Activated CD8-positive, alpha-beta T cell treated with anti-CD3 and anti-CD28 coated beads for 36 hours (primary cell): Measurements from ENCODE around the gene GALNT17. TPM values are rescaled to one million over a fixed set of nuclear protein-coding genes. Genes with fewer than 3 reads are reported as not detected.
A peak's percentile ranks its signal among the peaks of the same experiment; 100 is the strongest.

ENCODE experiments used
- ATAC-seq: fragments of 200-7000 bp; cut with Tn5 transposase; one replicate; pipeline ENCODE4 v1.10.0; 2021; ENCODE audit warnings: mild to moderate bottlenecking, moderate library complexity
- CTCF ChIA-PET: fragments of 350-600 bp; sonication (Branson Sonifier 250); formaldehyde crosslinking; loops from one replicate; lab custom pipeline; 2021; ENCODE audit warnings: antibody characterized with exemption; lab: Charles Lee
- POLR2A ChIA-PET: fragments of 350-600 bp; sonication (Branson Sonifier 250); formaldehyde crosslinking; loops from one replicate; lab custom pipeline; 2021; ENCODE audit warnings: antibody characterized with exemption; lab: Charles Lee
- DNase-seq: peaks from one replicate; pipeline ENCODE4 v3.0.0-alpha.2; 2020
- H3K27ac Mint-ChIP-seq: one replicate; pipeline ENCODE4 v1.8.0; 2021; ENCODE audit warnings: mild to moderate bottlenecking, mixed read lengths
- H3K27me3 Mint-ChIP-seq: one replicate; pipeline ENCODE4 v1.8.0; 2021; ENCODE audit warnings: mixed read lengths
- H3K36me3 Mint-ChIP-seq: one replicate; pipeline ENCODE4 v1.8.0; 2021; ENCODE audit warnings: low read depth, mixed read lengths
- H3K4me1 Mint-ChIP-seq: one replicate; pipeline ENCODE4 v1.8.0; 2021; ENCODE audit warnings: low read depth, mixed read lengths
- H3K4me3 Mint-ChIP-seq: one replicate; pipeline ENCODE4 v1.8.0; 2021; ENCODE audit warnings: mild to moderate bottlenecking, moderate library complexity, mixed read lengths
- H3K9me3 Mint-ChIP-seq: one replicate; pipeline ENCODE4 v1.8.0; 2021; ENCODE audit warnings: mixed read lengths
- CTCF ChIP-seq: fragments of 200-600 bp; IDR thresholded peaks from one replicate; pipeline ENCODE4 v1.8.0; 2022; ENCODE audit warnings: antibody characterized with exemption, mild to moderate bottlenecking
- intact Hi-C: fragments of 100-400 bp; cut with micrococcal nuclease; formaldehyde crosslinking; loops from one replicate; pipeline ENCODE4 v1.10.0; 2022
- total RNA-seq, 2 experiments: library from RNA; stranded (reverse); gene quantifications; one replicate each; pipeline ENCODE4 v1.2.3, GENCODE V29; 2021

GALNT17 gene
- total RNA-seq, 2 experiments from 2014 or later = not detected

- ChIA-PET CTCF (no interaction called here), POLR2A (no interaction called here)
- Mint-ChIP-seq H3K4me1 (no peaks in the 10 kb centered on the region), H3K27ac (no peak overlapping the region), H3K4me3 (no peak overlapping the region), H3K9me3 (peaks cover 3% of the 10 kb centered on the region), H3K27me3 (no peaks in the 10 kb centered on the region), H3K36me3 (no peaks in the 10 kb centered on the region)
- intact Hi-C loops = no loop called here
- no peak for TF ChIP-seq CTCF
- DNase-seq (no peak), ATAC-seq (no peak)
These were observed 608.2 kb downstream of the GALNT17 start for GRCh38 chr7:71740174-71740560.

- no peak for DNase-seq
- no peak for TF ChIP-seq CTCF
- ChIA-PET POLR2A (no interaction called here), CTCF (interaction anchor here (2.2 kb wide), 1 partner anchor 10 kb away, joined by 6 read pairs; no protein-coding TSS in a partner anchor)
- H3K4me1 Mint-ChIP-seq = no peaks in the 10 kb centered on the region
- ATAC-seq = no peak
- peaks cover under 1% of the 10 kb centered on the region for H3K27me3 Mint-ChIP-seq
- H3K36me3 Mint-ChIP-seq = no peaks in the 10 kb centered on the region
- H3K4me3 Mint-ChIP-seq = no peak overlapping the region
- intact Hi-C loops = no loop called here
- no peak overlapping the region for H3K27ac Mint-ChIP-seq
- peaks cover 9% of the 10 kb centered on the region for H3K9me3 Mint-ChIP-seq
These were observed 614.1 kb downstream of the GALNT17 start for GRCh38 chr7:71746006-71746405.

- Mint-ChIP-seq H3K27me3 (peaks cover 12% of the 10 kb centered on the region), H3K4me3 (no peak overlapping the region), H3K9me3 (peaks cover 6% of the 10 kb centered on the region), H3K4me1 (no peaks in the 10 kb centered on the region), H3K36me3 (no peaks in the 10 kb centered on the region), H3K27ac (no peak overlapping the region)
- ATAC-seq = no peak
- no peak for DNase-seq
- CTCF ChIA-PET = interaction anchor here (1.4 kb wide), 1 partner anchor 17 kb away, joined by 3 read pairs; no protein-coding TSS in a partner anchor
- TF ChIP-seq CTCF = no peak
- intact Hi-C loops = no loop called here
- POLR2A ChIA-PET = no interaction called here
These were observed 618.3 kb downstream of the GALNT17 start for GRCh38 chr7:71750290-71750689.

GRCh38 chr7:71752171-71752935 is 620.4 kb downstream of the GALNT17 start:
- H3K27me3 Mint-ChIP-seq = peaks cover 12% of the 10 kb centered on the region
- H3K4me3 Mint-ChIP-seq = no peak overlapping the region
- ChIA-PET POLR2A (no interaction called here), CTCF (interaction anchor here (0.6 to 2.5 kb wide), 8 partner anchors 9 to 759 kb away, joined by 3 to 19 read pairs (median 4); no protein-coding TSS in a partner anchor)
- DNase-seq (peak; percentile 59), ATAC-seq (peak; percentile 45)
- no peaks in the 10 kb centered on the region for H3K4me1 Mint-ChIP-seq
- H3K27ac Mint-ChIP-seq = no peak overlapping the region
- H3K9me3 Mint-ChIP-seq = peaks cover 11% of the 10 kb centered on the region
- H3K36me3 Mint-ChIP-seq = no peaks in the 10 kb centered on the region
- intact Hi-C loops = no loop called here
- TF ChIP-seq CTCF = peak; percentile 67

GRCh38 chr7:71753236-71753635 is 621.3 kb downstream of the GALNT17 start:
- POLR2A ChIA-PET = no interaction called here
- H3K9me3 Mint-ChIP-seq = peaks cover 13% of the 10 kb centered on the region
- peak; percentile 22 for TF ChIP-seq CTCF

More at GRCh38 chr7:71753236-71753635, 621.3 kb downstream of the GALNT17 start:
- DNase-seq = no peak
- Mint-ChIP-seq H3K27me3 (peaks cover 12% of the 10 kb centered on the region), H3K4me1 (no peaks in the 10 kb centered on the region), H3K36me3 (no peaks in the 10 kb centered on the region), H3K4me3 (no peak overlapping the region), H3K27ac (no peak overlapping the region)
- no peak for ATAC-seq
- intact Hi-C loops = no loop called here
- CTCF ChIA-PET = interaction anchor here (1.2 to 2.5 kb wide), 4 partner anchors 10 to 740 kb away, joined by 3 to 19 read pairs (median 8); no protein-coding TSS in a partner anchor
